Neuronal stem cell (in vitro differentiated cells): ENCODE data around the gene RER1.

ENCODE experiments used
- DNase-seq: peaks from one replicate; pipeline ENCODE4 v3.0.0-alpha.2; 2013; ENCODE audit warnings: low spot score
- H2AFZ ChIP-seq: one replicate; pipeline ENCODE4 v1.6.1; 2013; ENCODE audit warnings: mild to moderate bottlenecking, low read length, inconsistent platforms
- H2AK5ac ChIP-seq: 2 replicates; pipeline ENCODE4 v1.6.1; 2013; ENCODE audit warnings: low read depth, mild to moderate bottlenecking, inconsistent platforms, low read length, moderate library complexity, mixed read lengths
- H2BK120ac ChIP-seq: 2 replicates; pipeline ENCODE4 v1.6.1; 2013; ENCODE audit warnings: low read depth, mild to moderate bottlenecking, inconsistent platforms, low read length, moderate library complexity, mixed read lengths
- H2BK12ac ChIP-seq: one replicate; pipeline ENCODE4 v1.6.1; 2013; ENCODE audit warnings: low read length, inconsistent platforms
- H2BK15ac ChIP-seq: 2 replicates; pipeline ENCODE4 v1.6.1; 2013; ENCODE audit warnings: mild to moderate bottlenecking, low read length, inconsistent platforms, mixed read lengths
- H2BK5ac ChIP-seq: one replicate; pipeline ENCODE4 v1.6.1; 2013; ENCODE audit warnings: inconsistent platforms, mild to moderate bottlenecking, low read length, moderate library complexity
- H3K14ac ChIP-seq: one replicate; pipeline ENCODE4 v1.6.1; 2013; ENCODE audit warnings: low read length, inconsistent platforms
- H3K18ac ChIP-seq: 2 replicates; pipeline ENCODE4 v1.6.1; 2013; ENCODE audit warnings: low read length, inconsistent platforms
- H3K23ac ChIP-seq: 2 replicates; pipeline ENCODE4 v1.6.1; 2013; ENCODE audit warnings: low read depth, mild to moderate bottlenecking, mixed read lengths, low read length, inconsistent platforms; ENCODE audit not compliant: poor library complexity
- H3K27ac ChIP-seq: replicated peaks from 3 replicates; pipeline ENCODE4 v1.5.1; 2013; ENCODE audit warnings: low read length, inconsistent platforms
- H3K27me3 ChIP-seq, 3 experiments: 2 replicates each; pipeline ENCODE4 v1.6.1; 2013; ENCODE audit warnings: low read length in 3 of 3, mild to moderate bottlenecking in 2 of 3, inconsistent platforms in 1 of 3, low read depth in 1 of 3, mixed read lengths in 1 of 3, moderate library complexity in 1 of 3; ENCODE audit not compliant: control insufficient read depth in 3 of 3, insufficient read depth in 3 of 3
- H3K36me3 ChIP-seq, 2 donors: replicated peaks in 1 of 2; 2 replicates each; pipeline ENCODE4 v1.6.1; 2013; ENCODE audit warnings: low read length in 2 of 2; ENCODE audit not compliant: control insufficient read depth in 2 of 2, insufficient read depth in 2 of 2
- H3K4ac ChIP-seq: 2 replicates; pipeline ENCODE4 v1.6.1; 2013; ENCODE audit warnings: inconsistent platforms, mild to moderate bottlenecking, low read length, moderate library complexity
- H3K4me1 ChIP-seq, 2 donors: 1 replicate in 1 of 2; 2 replicates in 1 of 2; pipeline ENCODE4 v1.6.1; 2013; ENCODE audit warnings: low read length in 2 of 2, low read depth in 1 of 2; ENCODE audit not compliant: control insufficient read depth in 2 of 2, insufficient read depth in 1 of 2
- H3K4me2 ChIP-seq: one replicate; pipeline ENCODE4 v1.6.1; 2013; ENCODE audit warnings: mild to moderate bottlenecking, low read length, inconsistent platforms; ENCODE audit not compliant: insufficient read depth, poor library complexity, severe bottlenecking
- H3K4me3 ChIP-seq, 2 donors: 2 replicates each; pipeline ENCODE4 v1.5.1; 2013; ENCODE audit warnings: low read length in 2 of 2, mild to moderate bottlenecking in 2 of 2, inconsistent platforms in 1 of 2, moderate library complexity in 1 of 2
- H3K79me1 ChIP-seq: one replicate; pipeline ENCODE4 v1.6.1; 2013; ENCODE audit warnings: low read depth, mild to moderate bottlenecking, inconsistent platforms, low read length, moderate library complexity
- H3K9ac ChIP-seq: one replicate; pipeline ENCODE4 v1.6.1; 2013; ENCODE audit warnings: mild to moderate bottlenecking, low read depth, low read length, inconsistent platforms; ENCODE audit not compliant: poor library complexity
- H3K9me3 ChIP-seq, 2 donors: replicated peaks in 1 of 2; 2 replicates each; pipeline versions ENCODE3 to v1.6.1; 2013; ENCODE audit warnings: low read length in 2 of 2, mild to moderate bottlenecking in 2 of 2, inconsistent platforms in 1 of 2, low read depth in 1 of 2, mixed read lengths in 1 of 2, moderate library complexity in 1 of 2; ENCODE audit not compliant: control insufficient read depth in 2 of 2, insufficient read depth in 1 of 2
- H4K8ac ChIP-seq: one replicate; pipeline ENCODE4 v1.6.1; 2013; ENCODE audit warnings: low read depth, mild to moderate bottlenecking, inconsistent platforms, low read length, moderate library complexity
- H4K91ac ChIP-seq: one replicate; pipeline ENCODE4 v1.6.1; 2013; ENCODE audit warnings: low read length, low read depth, mild to moderate bottlenecking, inconsistent platforms; ENCODE audit not compliant: poor library complexity
- WGBS, 2 donors: extraction: QIAGEN DNeasy Blood & Tissue Kit; methylation state at CpG; one replicate each; pipeline ENCODE4 v1.1.7; 2013; ENCODE audit warnings: missing lambda C conversion rate in 2 of 2, mixed read lengths in 1 of 2; ENCODE audit not compliant: insufficient read length in 2 of 2, insufficient replicate concordance in 1 of 2; ENCODE audit errors: extremely low coverage in 2 of 2; 5-methylcytosine and 5-hydroxymethylcytosine counted together

RER1 gene

DNA sequence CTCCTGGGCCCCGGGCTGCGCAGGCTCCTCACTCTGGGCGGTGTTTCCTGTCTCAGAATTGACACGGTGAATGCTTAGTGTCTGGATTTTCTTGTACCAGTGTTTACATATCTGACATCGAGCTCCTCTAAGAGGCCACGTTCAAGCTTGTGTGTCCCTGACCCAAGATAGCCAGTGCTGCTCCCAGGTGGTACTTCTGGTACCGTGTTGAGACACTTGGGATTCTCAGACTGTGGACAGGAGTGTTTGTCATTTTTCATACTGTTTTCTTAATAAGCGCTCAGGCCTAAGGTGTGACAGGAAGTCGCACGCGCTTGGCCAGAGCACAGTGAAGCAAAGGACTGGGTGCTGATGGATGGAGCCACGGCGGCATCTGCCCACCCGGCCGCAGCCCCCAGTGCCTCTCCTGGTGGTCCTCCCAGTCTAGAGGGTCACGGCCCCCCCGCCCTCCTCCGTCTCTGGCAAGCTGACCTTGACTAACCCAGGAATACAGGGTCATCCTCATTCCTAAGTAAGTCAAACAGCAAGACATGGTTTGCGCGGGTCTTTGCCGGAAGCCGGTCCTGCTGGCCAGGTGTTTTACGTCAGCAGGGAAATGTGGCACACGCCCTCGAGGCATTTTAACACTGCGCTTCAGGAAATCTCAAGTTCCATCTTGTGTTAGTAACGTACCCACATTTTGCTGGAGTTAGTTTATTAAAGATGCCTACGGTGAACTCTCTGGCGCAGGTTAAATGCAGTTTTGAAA lies 12.7 kb downstream of the RER1 start:
- no CpG with 5 or more reads among the region's 29 CpGs for WGBS, 2 donors

DNA sequence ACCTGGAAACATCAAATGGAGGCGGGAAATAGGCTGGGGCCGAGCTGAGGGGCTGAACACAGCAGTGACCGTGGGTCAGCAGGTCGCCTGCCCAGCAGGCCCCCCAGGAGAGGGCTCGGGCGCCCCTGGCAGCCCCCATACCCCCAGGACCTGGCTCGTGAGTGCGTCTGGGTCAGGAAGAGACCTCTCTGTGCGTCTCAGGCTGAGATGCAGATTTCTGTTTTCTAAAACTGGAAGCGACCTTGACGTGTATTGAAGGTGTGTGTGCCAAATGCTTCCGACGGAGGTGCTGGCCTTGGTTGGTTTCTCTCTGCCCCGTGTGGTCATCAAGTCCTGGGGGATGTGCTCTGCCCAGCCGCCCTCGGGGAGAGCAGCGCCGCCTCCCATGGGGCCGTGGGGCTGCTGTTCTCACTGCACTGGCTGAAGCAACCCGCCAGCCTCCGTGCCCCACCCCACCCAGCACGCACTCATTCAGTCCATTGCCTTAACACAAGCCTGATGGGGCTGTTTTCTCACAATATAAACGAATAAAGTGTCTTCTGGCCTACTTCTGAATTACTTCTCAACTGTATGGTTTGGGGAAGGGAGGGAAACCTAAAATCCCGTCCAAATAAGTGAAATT lies 13.4 kb downstream of the RER1 start:
- no peaks in the 10 kb centered on the region for H3K9me3 ChIP-seq
- H4K8ac ChIP-seq: no peak overlapping the region
- no peaks in the 10 kb centered on the region for H3K4me1 ChIP-seq
- no peak overlapping the region for H3K18ac ChIP-seq
- peaks cover 64 to 94% of the 10 kb centered on the region in 2 donors for H3K36me3 ChIP-seq
- no peak overlapping the region for H3K4me2 ChIP-seq
- H3K27me3 ChIP-seq: no peaks in the 10 kb centered on the region
- no peak for DNase-seq
- no peak overlapping the region for H2BK120ac ChIP-seq
- no CpG with 5 or more reads among the region's 24 CpGs for WGBS, 2 donors
- H2AFZ ChIP-seq: no peak overlapping the region
- no peak overlapping the region for H3K4ac ChIP-seq
- H2BK15ac ChIP-seq: no peak overlapping the region
- H3K79me1 ChIP-seq: peaks cover 10% of the 10 kb centered on the region
- H2BK12ac ChIP-seq: no peak overlapping the region
- H3K27ac ChIP-seq: no peak overlapping the region
- H3K9ac ChIP-seq: no peak overlapping the region
- H2AK5ac ChIP-seq: no peak overlapping the region
- no peak overlapping the region for H3K4me3 ChIP-seq
- H2BK5ac ChIP-seq: no peak overlapping the region
- no peak overlapping the region for H3K14ac ChIP-seq
- H3K23ac ChIP-seq: no peak overlapping the region
- no peak overlapping the region for H4K91ac ChIP-seq

More for the DNA sequence above, 12.7 kb downstream of the RER1 start:
- Histone ChIP-seq H3K4me1 (no peaks in the 10 kb centered on the region), H4K91ac (no peak overlapping the region), H3K27me3 (no peaks in the 10 kb centered on the region), H4K8ac (no peak overlapping the region), H2BK5ac (no peak overlapping the region), H3K23ac (no peak overlapping the region), H3K9ac (no peak overlapping the region), H3K36me3 (peaks cover 69 to 94% of the 10 kb centered on the region in 2 donors), H3K4me2 (no peak overlapping the region), H3K14ac (no peak overlapping the region), H2AK5ac (no peak overlapping the region), H2BK120ac (no peak overlapping the region), H2BK15ac (no peak overlapping the region), H3K4ac (no peak overlapping the region), H3K4me3 (no peak overlapping the region), H3K18ac (no peak overlapping the region), H3K79me1 (peaks cover 9% of the 10 kb centered on the region), H2BK12ac (no peak overlapping the region), H3K9me3 (no peaks in the 10 kb centered on the region), H3K27ac (no peak overlapping the region), H2AFZ (no peak overlapping the region)
- DNase-seq: no peak

DNA sequence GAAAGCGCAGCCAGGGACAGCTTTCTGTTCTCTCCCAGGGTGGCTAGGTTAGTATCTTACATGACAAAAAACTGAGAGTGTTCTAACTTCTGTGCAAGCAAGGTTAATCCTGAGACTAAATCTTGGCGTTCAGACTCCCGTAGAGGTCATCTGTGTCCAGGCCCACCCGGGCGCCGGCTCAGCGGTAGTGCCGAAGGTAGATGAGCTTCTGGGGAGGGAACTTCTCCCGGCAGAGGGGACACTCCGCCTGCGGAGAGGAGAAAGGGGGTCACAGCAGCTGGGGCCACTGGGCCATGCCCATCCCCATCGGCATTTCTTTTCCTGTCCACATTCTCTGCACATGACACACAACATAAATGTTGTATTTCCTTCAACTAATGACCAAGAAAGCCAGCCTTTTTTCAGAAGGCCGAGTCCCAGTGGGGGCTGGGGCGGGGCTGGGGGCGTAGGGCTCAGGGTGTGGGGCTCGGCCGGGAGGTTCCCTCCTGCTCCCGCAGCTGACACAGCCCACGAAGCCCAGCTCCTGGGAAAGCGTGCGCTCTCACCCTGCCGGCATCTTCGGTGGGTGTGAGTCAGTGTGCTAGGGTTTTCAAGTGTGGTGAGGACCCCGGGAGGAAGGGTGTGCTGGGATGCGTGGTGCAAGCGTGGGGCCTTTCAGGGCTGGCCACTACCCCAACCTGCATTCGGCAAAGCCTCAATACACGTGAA lies 14.1 kb downstream of the RER1 start:
- H3K23ac ChIP-seq: no peak overlapping the region
- no peak overlapping the region for H3K4me2 ChIP-seq
- no peak overlapping the region for H2BK5ac ChIP-seq
- no peaks in the 10 kb centered on the region for H3K4me1 ChIP-seq
- no peak overlapping the region for H2BK12ac ChIP-seq
- WGBS, 2 donors: no CpG with 5 or more reads among the region's 28 CpGs
- no peak overlapping the region for H2BK120ac ChIP-seq
- no peak for DNase-seq
- H3K9me3 ChIP-seq: no peaks in the 10 kb centered on the region
- no peak overlapping the region for H3K27ac ChIP-seq
- H3K4ac ChIP-seq: no peak overlapping the region
- H2BK15ac ChIP-seq: no peak overlapping the region
- no peak overlapping the region for H3K9ac ChIP-seq
- H3K79me1 ChIP-seq: peaks cover 10% of the 10 kb centered on the region
- no peak overlapping the region for H3K18ac ChIP-seq
- no peaks in the 10 kb centered on the region for H3K27me3 ChIP-seq
- H2AK5ac ChIP-seq: no peak overlapping the region
- H3K14ac ChIP-seq: no peak overlapping the region
- H3K36me3 ChIP-seq: peaks cover 57 to 90% of the 10 kb centered on the region in 2 donors
- H2AFZ ChIP-seq: no peak overlapping the region
- no peak overlapping the region for H4K8ac ChIP-seq
- no peak overlapping the region for H3K4me3 ChIP-seq
- H4K91ac ChIP-seq: no peak overlapping the region

DNA sequence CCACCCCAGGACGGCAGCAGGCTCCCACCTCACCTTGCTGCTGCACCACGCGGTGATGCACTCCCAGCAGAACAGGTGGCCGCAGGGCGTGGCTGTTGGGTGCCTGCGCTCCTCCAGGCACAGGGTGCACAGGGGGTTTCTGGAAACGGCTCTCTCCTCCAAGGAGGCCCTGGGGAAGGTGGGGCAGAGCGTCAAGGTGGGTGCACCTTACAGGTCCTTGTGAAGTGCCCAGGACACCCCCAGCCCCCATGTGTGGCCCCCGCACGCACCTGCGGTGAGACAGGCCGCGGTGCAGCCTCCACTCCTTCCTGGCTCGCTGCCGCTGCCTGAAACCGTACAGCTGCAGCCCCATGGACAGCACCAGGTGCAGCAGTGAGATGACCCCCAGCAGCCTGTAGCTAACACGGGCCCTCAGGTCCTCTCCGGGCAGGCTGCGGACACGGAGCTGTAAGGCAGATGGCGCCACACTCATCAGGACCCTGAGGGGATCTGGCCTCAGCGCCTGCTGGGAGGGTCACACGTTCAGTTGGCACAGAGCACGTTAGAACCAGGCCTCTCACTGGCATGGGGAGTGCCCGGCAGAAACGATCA lies 14.9 kb downstream of the RER1 start:
- Histone ChIP-seq H3K14ac (peak overlapping the region; percentile 63), H3K23ac (peak overlapping the region; percentile 85), H3K9ac (no peak overlapping the region), H3K79me1 (peaks cover 9% of the 10 kb centered on the region), H2BK15ac (no peak overlapping the region), H4K8ac (no peak overlapping the region), H2BK12ac (no peak overlapping the region), H3K4me2 (no peak overlapping the region), H2BK120ac (no peak overlapping the region), H2BK5ac (peak overlapping the region; percentile 39), H2AK5ac (peak overlapping the region; percentile 43), H3K4me1 (no peaks in the 10 kb centered on the region), H3K9me3 (no peaks in the 10 kb centered on the region), H3K18ac (no peak overlapping the region), H3K27ac (no peak overlapping the region), H4K91ac (no peak overlapping the region), H2AFZ (no peak overlapping the region), H3K4me3 (peak overlapping the region in 1 of 2 donors; percentile 9), H3K4ac (no peak overlapping the region), H3K36me3 (peaks cover 55 to 85% of the 10 kb centered on the region in 2 donors), H3K27me3 (no peaks in the 10 kb centered on the region)
- no CpG with 5 or more reads among the region's 26 CpGs for WGBS, 2 donors
- no peak for DNase-seq
